ENCODE results near the gene PTPRN2. TPM values are rescaled to one million over a fixed set of nuclear protein-coding genes. Genes with fewer than 3 reads are reported as not detected.

PTPRN2 gene
- total RNA-seq, 1 experiment from 2014 or later: 2.1 TPM

- CTCF ChIA-PET: no interaction called here
- no peak overlapping the region for H3K27ac ChIP-seq (ENCODE audit: low read depth, low read length)
- intact Hi-C loops (cut with micrococcal nuclease): no loop called here
These were observed 7.7 kb downstream of the PTPRN2 start for GRCh38 chr7:158579662-158580646.

More at GRCh38 chr7:158579662-158580646, 7.7 kb downstream of the PTPRN2 start:
- POLR2A ChIA-PET: no interaction called here
- no peak overlapping the region for H3K4me3 ChIP-seq (replicated peaks in 1 of 2; ENCODE audit: low read depth in 1 of 2, low read length in 2 of 2)
- no peak for DNase-seq (ENCODE audit: low read depth, low spot score)
- H2AFZ ChIP-seq (ENCODE audit: low read depth, low read length, poor library complexity, severe bottlenecking): no peak overlapping the region
- no peaks in the 10 kb centered on the region for H4K20me1 ChIP-seq (ENCODE audit: insufficient read depth)
- RAD21 ChIA-PET (ENCODE audit: low non-redundant PET in 1 of 2, low total read pairs in 2 of 2, uncharacterized antibody in 2 of 2, unreplicated experiment in 2 of 2): no interaction called here
- no peak overlapping the region for H3K4me2 ChIP-seq (ENCODE audit: low read length)
- TF ChIP-seq EZH2phosphoT487 (IDR thresholded peaks at IDR 0.05; ENCODE audit: borderline replicate concordance) (no peak), REST (IDR thresholded peaks at IDR 0.05; ENCODE audit: low read depth) (no peak), ZBTB33 (IDR thresholded peaks at IDR 0.05; ENCODE audit: extremely low read depth, insufficient replicate concordance, low read length) (no peak), CTCF (IDR thresholded peaks at IDR 0.05 in 2 of 3, conservative IDR thresholded peaks at IDR 0.05 in 1 of 3; ENCODE audit: borderline replicate concordance in 1 of 3, insufficient read depth in 1 of 3, low read depth in 2 of 3, low read length in 2 of 3) (no peak), YY1 (IDR thresholded peaks at IDR 0.05; ENCODE audit: extremely low read depth, insufficient replicate concordance, low read depth, low read length) (no peak)
- no TSS peak for BruUV-seq (replicated peaks)
- H3K36me3 ChIP-seq (ENCODE audit: control insufficient read depth in 1 of 2, insufficient read depth in 2 of 2, low read length in 2 of 2): no peaks in the 10 kb centered on the region
- peaks cover 7 to 10% of the 10 kb centered on the region in 2 experiments; a peak in 2 of 4 replicates for H3K9me3 ChIP-seq (ENCODE audit: control insufficient read depth in 1 of 2, insufficient read depth in 1 of 2, low read depth in 1 of 2, low read length in 2 of 2)
- no peak for ATAC-seq
- H3K9ac ChIP-seq (ENCODE audit: low read length): no peak overlapping the region
- H3K79me2 ChIP-seq (ENCODE audit: insufficient read depth, low read length): no peaks in the 10 kb centered on the region
- H3K9me2 ChIP-seq (ENCODE audit: insufficient read depth): no peaks in the 10 kb centered on the region
- no peaks in the 10 kb centered on the region for H3K4me1 ChIP-seq (ENCODE audit: control insufficient read depth in 1 of 2, insufficient read depth in 2 of 2, low read length in 2 of 2)
- H3K27me3 ChIP-seq (ENCODE audit: insufficient read depth, low read length): peaks cover 15% of the 10 kb centered on the region
